Neural crest cell (in vitro differentiated cells): ENCODE results near the gene SND1. TPM values are rescaled to one million over a fixed set of nuclear protein-coding genes. Genes with fewer than 3 reads are reported as not detected.

Source experiments
- DNase-seq: peaks from one replicate; pipeline ENCODE4 v3.0.0; 2021; ENCODE audit warnings: low read depth, mixed read lengths, low spot score
- H3K27ac Mint-ChIP-seq: one replicate; pipeline ENCODE4 v1.8.0; 2021; ENCODE audit warnings: mild to moderate bottlenecking, mixed read lengths; ENCODE audit not compliant: unreplicated experiment
- H3K27me3 Mint-ChIP-seq: 2 replicates; pipeline ENCODE4 v1.8.0; 2021; ENCODE audit warnings: low read depth, mild to moderate bottlenecking, mixed read lengths
- H3K36me3 Mint-ChIP-seq: 2 replicates; pipeline ENCODE4 v1.8.0; 2021; ENCODE audit warnings: low read depth, mild to moderate bottlenecking, mixed read lengths
- H3K4me1 Mint-ChIP-seq: 2 replicates; pipeline ENCODE4 v1.8.0; 2021; ENCODE audit warnings: mixed read lengths
- H3K4me3 Mint-ChIP-seq: one replicate; pipeline ENCODE4 v1.8.0; 2021; ENCODE audit warnings: mild to moderate bottlenecking, mixed read lengths
- H3K9me3 Mint-ChIP-seq: 2 replicates; pipeline ENCODE4 v1.8.0; 2021; ENCODE audit warnings: mixed read lengths
- CTCF ChIP-seq: fragments of 200-600 bp; sonication (generic); conservative IDR thresholded peaks from 2 replicates; pipeline ENCODE4 v1.5.0; 2021; ENCODE audit warnings: antibody characterized with exemption, mild to moderate bottlenecking
- total RNA-seq: library from RNA; stranded (reverse); gene quantifications from 2 replicates; pipeline ENCODE4 v1.2.1, GENCODE V29; 2021

Gene SND1
- total RNA-seq, 1 donor from 2014 or later = 184 TPM

- no peaks in the 10 kb centered on the region for H3K9me3 Mint-ChIP-seq
- no peaks in the 10 kb centered on the region for H3K27me3 Mint-ChIP-seq
- TF ChIP-seq CTCF = no peak
- no peak for DNase-seq
- peak overlapping the region; percentile 91 for H3K4me3 Mint-ChIP-seq
- no peak overlapping the region for H3K27ac Mint-ChIP-seq
- H3K4me1 Mint-ChIP-seq = peaks cover 28% of the 10 kb centered on the region
- peaks cover 9% of the 10 kb centered on the region for H3K36me3 Mint-ChIP-seq
These were observed 381.3 kb downstream of the SND1 start for GRCh38 chr7:128033246-128033645.

GRCh38 chr7:128034825-128035224 lies 382.8 kb downstream of the SND1 start:
- Mint-ChIP-seq H3K27ac (no peak overlapping the region), H3K27me3 (no peaks in the 10 kb centered on the region), H3K4me1 (peaks cover 19% of the 10 kb centered on the region), H3K4me3 (peak overlapping the region; percentile 91), H3K9me3 (no peaks in the 10 kb centered on the region), H3K36me3 (no peaks in the 10 kb centered on the region)
- DNase-seq = no peak
- TF ChIP-seq CTCF = no peak

- Mint-ChIP-seq H3K27me3 (no peaks in the 10 kb centered on the region), H3K36me3 (no peaks in the 10 kb centered on the region), H3K9me3 (no peaks in the 10 kb centered on the region), H3K4me1 (peaks cover 15% of the 10 kb centered on the region), H3K27ac (no peak overlapping the region), H3K4me3 (peak overlapping the region; percentile 70)
- TF ChIP-seq CTCF = peak; percentile 59
- DNase-seq = no peak
These were observed 383.7 kb downstream of the SND1 start for GRCh38 chr7:128035712-128036111.

GRCh38 chr7:128036226-128036940 lies 384.4 kb downstream of the SND1 start:
- Mint-ChIP-seq H3K4me3 (no peak overlapping the region), H3K9me3 (no peaks in the 10 kb centered on the region), H3K36me3 (no peaks in the 10 kb centered on the region), H3K27me3 (no peaks in the 10 kb centered on the region), H3K4me1 (peaks cover 17% of the 10 kb centered on the region), H3K27ac (no peak overlapping the region)
- DNase-seq = no peak
- no peak for TF ChIP-seq CTCF

- Mint-ChIP-seq H3K27ac (no peak overlapping the region), H3K27me3 (no peaks in the 10 kb centered on the region), H3K4me3 (no peak overlapping the region), H3K9me3 (no peaks in the 10 kb centered on the region), H3K36me3 (no peaks in the 10 kb centered on the region), H3K4me1 (peaks cover 24% of the 10 kb centered on the region)
- peak; percentile 14 for TF ChIP-seq CTCF
- DNase-seq = no peak
These were observed 385.1 kb downstream of the SND1 start for GRCh38 chr7:128037081-128037480.
